Gastroesophageal sphincter (tissue), 4 donors: ENCODE data around the gene EPHA4. TPM values are rescaled to one million over a fixed set of nuclear protein-coding genes. Genes with fewer than 3 reads are reported as not detected.

Source experiments
- ATAC-seq: fragments of 150-250 bp; one replicate; pipeline ENCODE4 v1.9.1; 2016; ENCODE audit warnings: mild to moderate bottlenecking, moderate library complexity
- H3K27ac ChIP-seq, 4 donors: fragments of 200-600 bp; sonication (generic) in 3 of 4; 1 replicate in 3 of 4; 2 replicates in 1 of 4; pipeline ENCODE4 v1.5.1; 2016 to 2019
- H3K27me3 ChIP-seq: fragments of 200-600 bp; sonication (generic); one replicate; pipeline ENCODE4 v1.5.1; 2019
- H3K36me3 ChIP-seq, 2 donors: fragments of 200-600 bp; sonication (generic); one replicate each; pipeline ENCODE4 v1.5.1; 2019; ENCODE audit warnings: control low read depth in 1 of 2
- H3K4me1 ChIP-seq, 3 donors: fragments of 200-600 bp; sonication (generic); 1 replicate in 2 of 3; 2 replicates in 1 of 3; pipeline ENCODE4 v1.5.1; 2016 to 2019; ENCODE audit warnings: control low read depth in 2 of 3
- H3K4me3 ChIP-seq, 2 donors: fragments of 200-600 bp; sonication (generic); one replicate each; pipeline ENCODE4 v1.5.1; 2019; ENCODE audit warnings: mild to moderate bottlenecking in 1 of 2, moderate library complexity in 1 of 2
- H3K9me3 ChIP-seq, 3 donors: fragments of 200-600 bp; sonication (generic); one replicate each; pipeline ENCODE4 v1.5.1; 2017 to 2019; ENCODE audit warnings: control low read depth in 2 of 3
- EP300 ChIP-seq: sonication (generic); formaldehyde crosslinking; IDR thresholded peaks from one replicate; pipeline ENCODE4 v1.6.1; 2017; ENCODE audit warnings: antibody characterized with exemption, mild to moderate bottlenecking
- POLR2A ChIP-seq, 2 donors: fragments of 450-650 bp; IDR thresholded peaks; one replicate each; pipeline ENCODE4 v1.6.1; 2017; ENCODE audit warnings: antibody characterized with exemption in 2 of 2, mild to moderate bottlenecking in 2 of 2, moderate library complexity in 1 of 2
- POLR2AphosphoS5 ChIP-seq: sonication (generic); formaldehyde crosslinking; IDR thresholded peaks from one replicate; pipeline ENCODE4 v1.6.1; 2017; ENCODE audit warnings: antibody characterized with exemption
- WGBS, 2 donors: methylation state at CpG; one replicate each; pipeline ENCODE4 v1.1.5; 2018; ENCODE audit warnings: low coverage in 1 of 2; 5-methylcytosine and 5-hydroxymethylcytosine counted together
- total RNA-seq, 4 donors: library from RNA; depleted of rRNA; stranded (reverse); fragments of >200 nt; gene quantifications; one replicate each; pipeline ENCODE4 v1.1.0, GENCODE V29; 2016
- TF ChIP-seq, protein P1 (sequence below), 4 experiments: fragments of 200-600 bp in 2 of 4; fragments of 450-650 bp in 2 of 4; sonication (generic) in 1 of 4; IDR thresholded peaks; one replicate each; pipeline ENCODE4 v1.5.1; 2017 to 2019; ENCODE audit warnings: antibody characterized with exemption in 4 of 4, mild to moderate bottlenecking in 2 of 4, moderate library complexity in 2 of 4

EPHA4 gene
- total RNA-seq, 4 donors from 2014 or later: 21.3 to 41.2 (median 31.6) TPM

DNA sequence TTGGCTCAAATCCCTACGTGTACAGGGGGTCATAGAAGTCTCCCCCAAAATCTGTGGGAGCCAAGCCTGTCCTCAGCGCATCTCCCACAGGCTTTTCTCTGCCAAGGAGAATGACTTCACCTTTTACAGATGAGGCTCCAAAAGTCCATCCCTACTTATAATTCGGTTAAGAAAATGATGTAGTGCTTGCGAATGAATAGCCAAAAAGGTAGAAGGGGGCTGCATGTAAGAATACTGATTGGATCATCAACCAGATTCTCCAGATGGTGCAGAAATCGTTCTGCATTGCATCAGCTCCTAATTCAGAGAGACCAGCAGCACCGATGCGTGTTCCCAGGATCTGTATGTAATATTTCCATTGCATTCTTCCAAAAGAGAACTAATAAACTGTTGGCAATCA lies 91.9 kb downstream of the EPHA4 start:
- WGBS, 2 donors: 52 to 60% methylated on average over 6 to 7 of the region's 7 CpGs
- Histone ChIP-seq H3K27me3 (no peaks in the 10 kb centered on the region), H3K36me3 (peaks cover 0 to 4% of the 10 kb centered on the region in 2 donors), H3K4me1 (peaks cover 3 to 33% (median 3%) of the 10 kb centered on the region in 3 donors), H3K9me3 (no peaks in the 10 kb centered on the region), H3K27ac (no peak overlapping the region), H3K4me3 (no peak overlapping the region)
- ATAC-seq: no peak
- TF ChIP-seq POLR2AphosphoS5: no peak
- no peak for TF ChIP-seq EP300
- TF ChIP-seq POLR2A (IDR thresholded peaks at IDR 0.05): no peak
- TF ChIP-seq, protein P1, sequence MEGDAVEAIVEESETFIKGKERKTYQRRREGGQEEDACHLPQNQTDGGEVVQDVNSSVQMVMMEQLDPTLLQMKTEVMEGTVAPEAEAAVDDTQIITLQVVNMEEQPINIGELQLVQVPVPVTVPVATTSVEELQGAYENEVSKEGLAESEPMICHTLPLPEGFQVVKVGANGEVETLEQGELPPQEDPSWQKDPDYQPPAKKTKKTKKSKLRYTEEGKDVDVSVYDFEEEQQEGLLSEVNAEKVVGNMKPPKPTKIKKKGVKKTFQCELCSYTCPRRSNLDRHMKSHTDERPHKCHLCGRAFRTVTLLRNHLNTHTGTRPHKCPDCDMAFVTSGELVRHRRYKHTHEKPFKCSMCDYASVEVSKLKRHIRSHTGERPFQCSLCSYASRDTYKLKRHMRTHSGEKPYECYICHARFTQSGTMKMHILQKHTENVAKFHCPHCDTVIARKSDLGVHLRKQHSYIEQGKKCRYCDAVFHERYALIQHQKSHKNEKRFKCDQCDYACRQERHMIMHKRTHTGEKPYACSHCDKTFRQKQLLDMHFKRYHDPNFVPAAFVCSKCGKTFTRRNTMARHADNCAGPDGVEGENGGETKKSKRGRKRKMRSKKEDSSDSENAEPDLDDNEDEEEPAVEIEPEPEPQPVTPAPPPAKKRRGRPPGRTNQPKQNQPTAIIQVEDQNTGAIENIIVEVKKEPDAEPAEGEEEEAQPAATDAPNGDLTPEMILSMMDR (IDR thresholded peaks at IDR 0.05): no peak

DNA sequence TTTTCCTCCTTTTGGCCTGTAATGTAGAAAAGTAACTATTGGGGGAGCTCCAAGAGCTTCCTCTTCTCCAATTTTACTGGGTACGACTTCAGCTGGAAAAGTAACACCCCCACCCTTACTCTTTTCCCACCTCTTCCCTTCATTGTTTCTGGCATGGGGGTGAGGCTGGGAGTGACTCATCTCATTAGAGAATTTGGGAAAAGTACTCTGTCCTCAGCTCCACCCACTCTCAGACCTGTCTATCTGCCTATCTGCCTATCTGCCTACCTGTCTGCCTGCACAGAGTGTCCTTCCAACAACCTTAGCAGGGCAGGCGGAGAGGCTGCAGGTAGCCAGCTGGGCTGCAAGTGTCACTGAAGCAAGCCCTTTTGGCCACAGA lies 93.6 kb downstream of the EPHA4 start:
- WGBS, 2 donors: 29% methylated on average over 1 of the region's 2 CpGs
- Histone ChIP-seq H3K36me3 (peaks cover 0 to 4% of the 10 kb centered on the region in 2 donors), H3K27me3 (no peaks in the 10 kb centered on the region), H3K4me1 (peaks cover 3 to 33% (median 3%) of the 10 kb centered on the region in 3 donors), H3K9me3 (no peaks in the 10 kb centered on the region), H3K4me3 (no peak overlapping the region), H3K27ac (peak overlapping the region in 1 of 4 donors; percentile 24)
- ATAC-seq: no peak
- TF ChIP-seq POLR2AphosphoS5 (no peak), EP300 (no peak), POLR2A (IDR thresholded peaks at IDR 0.05) (no peak)
- TF ChIP-seq, protein P1 (IDR thresholded peaks at IDR 0.05): no peak

DNA sequence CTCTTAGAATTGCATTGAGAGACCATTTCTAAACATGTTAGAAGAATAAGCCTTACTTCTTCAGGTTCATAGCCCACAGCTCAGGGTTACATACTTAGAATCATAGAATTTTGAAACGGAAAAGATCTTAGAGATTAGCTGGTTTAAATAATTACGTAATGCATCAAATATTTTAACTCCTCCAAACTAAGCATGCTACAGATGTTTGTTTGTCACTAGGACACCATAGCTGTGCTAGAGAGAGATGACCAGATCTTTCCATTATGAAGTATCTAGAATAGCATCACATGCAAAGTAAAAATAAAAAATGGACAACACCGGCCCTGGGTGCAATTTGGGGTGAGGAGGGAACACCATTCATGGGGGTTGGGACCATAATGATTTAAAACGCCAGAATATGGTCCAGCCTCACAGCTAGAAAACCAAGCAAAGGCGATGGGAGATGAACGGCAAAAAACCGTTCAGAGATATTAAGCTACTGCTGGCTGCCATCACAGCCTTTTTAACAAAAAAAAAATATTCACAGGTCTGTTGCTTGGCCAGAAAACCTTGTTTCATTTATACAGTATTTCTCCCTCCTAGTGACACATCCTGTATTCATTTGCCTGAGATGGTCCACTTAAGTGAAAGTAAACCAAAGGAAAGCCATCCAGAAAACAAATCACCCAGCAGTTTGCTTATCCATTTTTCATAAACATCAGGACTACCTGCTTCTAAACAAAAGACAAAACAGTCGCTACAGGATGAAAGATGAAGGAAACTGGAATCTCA lies 94.2 kb downstream of the EPHA4 start:
- Histone ChIP-seq H3K9me3 (no peaks in the 10 kb centered on the region), H3K4me1 (peaks cover 3 to 33% (median 3%) of the 10 kb centered on the region in 3 donors), H3K4me3 (no peak overlapping the region), H3K27me3 (no peaks in the 10 kb centered on the region), H3K27ac (peak overlapping the region in 1 of 4 donors; percentile 24), H3K36me3 (peaks cover 0 to 4% of the 10 kb centered on the region in 2 donors)
- TF ChIP-seq POLR2AphosphoS5 (no peak), POLR2A (IDR thresholded peaks at IDR 0.05) (no peak), EP300 (no peak)
- TF ChIP-seq, protein P1 (IDR thresholded peaks at IDR 0.05): no peak
- no peak for ATAC-seq
- WGBS, 2 donors: 17 to 36% methylated on average over 7 to 8 of the region's 8 CpGs

DNA sequence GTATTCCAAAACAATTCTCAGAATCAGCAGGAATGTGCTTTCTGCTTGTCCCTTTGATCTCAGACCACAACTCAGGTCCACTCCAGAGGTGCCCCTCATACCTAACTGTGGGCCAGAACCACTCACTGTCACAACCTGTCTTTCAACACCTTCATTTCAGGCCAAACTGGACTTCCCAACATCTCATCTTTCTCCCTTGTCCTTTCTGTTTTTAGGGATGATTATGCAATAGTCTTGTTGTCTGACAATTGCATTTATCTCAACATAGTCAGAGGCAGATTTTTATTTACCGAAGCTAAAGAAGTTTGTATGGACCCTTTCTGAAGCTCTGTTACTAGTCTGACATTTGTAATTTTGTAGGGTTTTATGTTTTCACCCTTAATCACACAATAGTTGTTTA lies 95.9 kb downstream of the EPHA4 start:
- Histone ChIP-seq H3K36me3 (no peaks in the 10 kb centered on the region), H3K27ac (no peak overlapping the region), H3K27me3 (no peaks in the 10 kb centered on the region), H3K4me3 (no peak overlapping the region), H3K9me3 (no peaks in the 10 kb centered on the region), H3K4me1 (peaks cover 3 to 33% (median 3%) of the 10 kb centered on the region in 3 donors)
- WGBS, 2 donors: 88 to 100% methylated on average over 1 of the region's 1 CpG
- TF ChIP-seq EP300 (no peak), POLR2A (IDR thresholded peaks at IDR 0.05) (no peak), POLR2AphosphoS5 (no peak)
- TF ChIP-seq, protein P1 (IDR thresholded peaks at IDR 0.05): no peak
- ATAC-seq: no peak

DNA sequence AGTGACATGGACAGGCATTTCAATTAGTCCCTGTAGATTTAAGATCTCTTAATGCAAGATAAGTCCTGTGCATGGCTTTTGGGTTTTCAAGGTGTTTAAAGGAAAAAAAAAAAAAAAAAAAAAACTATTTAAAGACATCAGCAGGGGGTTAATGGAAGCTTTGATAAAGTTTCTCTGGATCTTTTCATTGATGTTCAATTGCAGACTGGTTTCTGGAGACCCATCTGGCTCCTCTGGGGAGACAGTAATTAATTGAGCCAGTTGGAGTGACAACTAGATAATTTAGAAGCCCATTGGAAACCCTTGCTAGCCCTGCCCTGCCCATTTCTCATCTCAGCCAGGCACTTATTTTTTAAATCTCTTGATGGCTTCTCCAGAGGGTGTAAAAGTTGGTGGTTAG lies 98.7 kb downstream of the EPHA4 start:
- Histone ChIP-seq H3K27ac (no peak overlapping the region), H3K4me1 (peaks cover 0 to 13% (median 3%) of the 10 kb centered on the region in 3 donors), H3K4me3 (no peak overlapping the region), H3K36me3 (no peaks in the 10 kb centered on the region), H3K27me3 (no peaks in the 10 kb centered on the region), H3K9me3 (no peaks in the 10 kb centered on the region)
- TF ChIP-seq EP300 (no peak), POLR2A (IDR thresholded peaks at IDR 0.05) (no peak), POLR2AphosphoS5 (no peak)
- TF ChIP-seq, protein P1 (IDR thresholded peaks at IDR 0.05): no peak
- ATAC-seq: no peak
